Measurements from ENCODE around the gene ANKRD62.
A peak's percentile ranks its signal among the peaks of the same experiment; 100 is the strongest.
"Not testable (repeated sequence)": the region's sequence is repeated elsewhere in the genome, so short reads cannot be mapped to it uniquely, and the experiment has no call there.

Gene ANKRD62

DNA sequence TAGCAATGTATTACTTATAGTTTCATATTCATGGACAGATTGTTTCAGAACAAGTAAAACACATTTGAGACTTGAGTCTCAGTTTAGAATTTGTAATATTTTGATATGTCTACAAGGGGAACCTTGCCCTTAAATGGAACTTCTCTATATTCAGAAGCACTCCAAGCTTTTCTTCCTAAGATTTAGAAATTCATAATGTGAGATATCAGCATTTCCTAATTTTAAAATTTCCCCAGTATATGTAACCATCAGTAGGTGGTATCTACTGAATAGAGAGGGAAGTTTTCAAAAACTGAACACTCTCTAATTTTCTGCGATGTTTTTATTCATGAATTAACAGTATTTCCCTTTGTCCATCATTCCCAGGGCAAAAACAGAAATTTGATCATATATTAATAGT, 7.6 kb downstream of the ANKRD62 start:
- DNase-seq: no peak

- DNase-seq: peak; percentile 54
Measured at GRCh38 chr18:12102136-12102842, 8.6 kb downstream of the ANKRD62 start.

DNA sequence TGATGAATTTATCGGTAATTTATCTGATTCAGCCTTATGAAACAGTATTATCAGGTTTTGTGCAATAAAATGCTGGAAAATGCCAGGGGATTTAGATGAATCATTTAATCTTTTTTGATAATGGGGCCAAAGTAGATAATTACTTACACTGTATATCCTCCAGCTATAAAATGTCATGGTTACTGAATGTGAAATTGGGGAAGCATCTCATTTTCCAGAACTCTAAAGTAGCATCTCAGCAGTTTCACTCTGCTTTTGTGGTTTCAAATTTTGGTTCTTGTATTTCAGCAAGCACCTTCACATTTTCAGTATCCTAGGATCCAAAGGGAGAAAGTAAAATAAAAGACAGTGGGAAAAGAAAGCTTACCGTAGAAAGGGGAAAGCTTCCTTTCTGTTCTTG, 12.8 kb downstream of the ANKRD62 start:
- DNase-seq: no peak

DNA sequence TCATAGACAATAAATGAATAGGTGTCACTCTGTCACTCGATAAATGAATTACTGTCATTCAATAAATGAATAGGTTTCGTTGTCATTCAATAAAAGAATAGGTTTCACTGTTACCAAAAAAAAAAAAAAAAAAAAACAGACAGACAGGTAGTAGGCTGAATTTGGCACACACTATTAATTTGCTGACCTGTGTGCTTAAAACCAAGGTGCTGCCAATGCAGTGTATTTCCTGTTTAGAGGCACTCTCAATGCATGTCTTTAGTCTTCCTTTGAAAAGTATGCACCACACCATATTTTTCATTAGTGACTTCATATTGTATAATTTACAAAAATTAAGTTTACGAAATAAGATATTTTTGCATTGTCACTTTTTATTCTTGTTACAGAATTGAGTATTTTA, 16.2 kb downstream of the ANKRD62 start:
- no peak for DNase-seq

DNA sequence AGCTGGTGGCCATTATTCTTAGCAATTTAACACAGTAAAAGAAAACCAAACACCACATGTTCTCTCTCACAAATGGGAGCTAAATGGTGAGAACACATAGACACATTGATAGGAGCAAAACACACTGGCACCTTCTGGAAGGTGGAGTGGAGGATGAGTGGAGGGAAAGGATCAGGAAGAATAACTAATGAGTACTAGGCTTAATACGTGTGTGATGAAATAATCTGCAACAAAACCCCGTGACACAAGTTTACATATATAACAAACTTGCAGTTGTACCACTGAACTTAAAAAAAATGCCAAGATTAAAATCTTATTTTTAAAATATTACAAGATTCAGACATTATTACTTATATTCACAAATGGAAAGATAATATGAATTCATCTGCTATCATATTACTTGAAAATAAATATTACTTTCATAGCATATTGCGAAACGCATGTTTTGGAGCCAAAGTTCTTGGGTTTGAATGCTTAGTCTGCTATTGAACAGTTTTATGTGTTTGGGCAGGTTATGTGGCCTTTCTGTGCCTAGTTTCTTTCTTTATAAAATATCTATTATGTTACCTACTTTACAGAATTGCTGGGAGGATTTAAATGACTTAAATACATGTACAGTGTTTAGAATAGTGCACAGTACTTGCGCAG, 20.5 kb downstream of the ANKRD62 start:
- DNase-seq: no peak

DNA sequence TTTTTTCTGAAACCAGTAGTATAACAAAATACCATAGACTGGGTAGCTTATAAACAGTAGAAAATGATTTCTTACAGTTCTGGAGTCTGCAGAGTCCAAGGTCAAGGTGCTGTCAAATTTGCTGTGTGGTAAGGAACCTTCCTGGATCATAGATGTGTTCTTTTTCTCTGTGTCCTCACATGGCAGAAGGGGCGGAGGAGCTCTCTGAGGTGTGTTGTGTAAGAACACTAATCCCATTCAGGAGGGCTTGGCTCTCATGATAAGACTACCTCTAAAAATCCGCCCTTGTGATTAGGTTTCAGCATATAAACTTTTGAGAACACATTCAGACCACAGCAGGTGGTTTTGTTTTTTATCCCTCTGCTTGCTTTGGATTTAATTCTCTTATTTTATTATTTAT, 25.7 kb downstream of the ANKRD62 start:
- DNase-seq: no peak

GRCh38 chr18:12121175-12122042, 27.8 kb downstream of the ANKRD62 start:
- DNase-seq: no peak

DNA sequence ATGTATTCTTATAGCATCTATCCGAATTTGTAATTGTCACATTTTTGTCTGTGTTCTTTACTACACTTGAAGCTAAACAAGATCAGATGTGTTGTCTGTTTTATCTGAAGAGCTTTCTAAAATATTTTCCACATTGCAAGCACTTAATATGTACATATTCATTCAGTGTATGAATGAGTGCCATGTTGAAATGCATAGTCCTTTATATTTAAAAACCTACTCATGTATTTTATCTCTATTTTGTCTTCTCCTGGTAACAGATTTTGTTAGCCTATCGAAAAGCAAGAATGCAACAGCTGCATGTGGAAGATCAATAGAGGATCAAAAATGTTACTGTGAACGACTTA, 28.4 kb downstream of the ANKRD62 start:
- not testable (repeated sequence) for DNase-seq

GRCh38 chr18:12127647-12128046, 34.0 kb downstream of the ANKRD62 start:
- not testable (repeated sequence) for DNase-seq

GRCh38 chr18:12138831-12139230, 45.2 kb downstream of the ANKRD62 start:
- DNase-seq: not testable (repeated sequence)

DNA sequence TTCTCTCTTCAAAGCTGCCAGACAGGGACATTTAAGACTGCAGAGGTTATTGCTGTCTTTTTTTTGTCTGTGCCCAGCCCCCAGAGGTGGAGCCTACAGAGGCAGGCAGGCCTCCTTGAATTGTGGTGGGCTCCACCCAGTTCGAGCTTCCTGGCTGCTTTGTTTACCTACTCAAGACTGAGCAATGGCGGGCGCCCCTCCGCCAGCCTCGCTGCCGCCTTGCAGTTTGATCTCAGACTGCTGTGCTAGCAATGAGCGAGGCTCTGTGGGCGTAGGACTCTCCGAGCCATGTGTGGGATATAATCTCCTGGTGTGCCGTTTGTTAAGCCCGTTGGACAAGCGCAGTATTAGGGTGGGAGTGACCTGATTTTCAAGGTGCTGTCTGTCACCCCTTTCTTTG, 47.2 kb downstream of the ANKRD62 start:
- DNase-seq: not testable (repeated sequence)

GRCh38 chr18:12141778-12142177, 48.1 kb downstream of the ANKRD62 start:
- DNase-seq: not testable (repeated sequence)

DNA sequence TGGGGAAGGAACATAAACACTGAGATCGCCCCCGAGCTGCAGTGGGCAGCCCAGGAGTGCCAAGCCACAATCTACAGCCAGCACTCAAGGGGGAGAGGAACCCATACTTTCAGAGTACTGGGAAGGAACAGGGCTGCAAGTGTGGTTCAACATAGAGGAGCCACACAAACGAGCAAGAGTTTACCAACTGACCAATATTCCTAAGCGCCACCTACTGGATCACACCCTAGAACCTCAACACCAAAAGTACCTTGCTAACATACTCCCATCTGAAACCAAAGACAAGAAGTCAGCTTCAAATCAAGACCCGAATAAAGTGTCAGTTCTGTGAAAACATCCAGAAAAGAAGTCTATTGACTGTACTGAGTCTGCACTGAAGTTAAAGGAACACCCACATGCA, 55.8 kb downstream of the ANKRD62 start:
- DNase-seq: not testable (repeated sequence)

GRCh38 chr18:12154361-12154760, 60.7 kb downstream of the ANKRD62 start:
- DNase-seq: no peak

- no peak for DNase-seq
Measured at GRCh38 chr18:12155996-12156395, 62.4 kb downstream of the ANKRD62 start.

DNA sequence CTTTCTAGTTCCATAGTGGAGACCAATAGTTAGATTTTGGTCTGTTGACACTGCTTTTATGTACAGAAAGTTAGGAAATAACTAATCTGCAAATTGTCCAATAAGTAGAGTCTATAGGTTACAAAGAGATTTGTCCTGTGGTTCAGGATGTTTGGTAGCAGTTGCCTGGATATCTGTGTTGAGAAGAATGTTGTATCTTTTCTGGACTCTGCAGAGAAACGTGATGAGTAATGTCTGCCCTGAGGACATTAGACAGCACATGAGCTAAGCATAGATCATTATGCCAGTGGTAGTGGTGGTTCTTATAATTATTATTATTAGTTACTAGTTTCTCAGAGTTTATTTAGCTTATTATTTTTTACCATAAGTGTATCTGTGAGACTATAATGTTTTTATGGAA, 65.8 kb downstream of the ANKRD62 start:
- DNase-seq: no peak

DNA sequence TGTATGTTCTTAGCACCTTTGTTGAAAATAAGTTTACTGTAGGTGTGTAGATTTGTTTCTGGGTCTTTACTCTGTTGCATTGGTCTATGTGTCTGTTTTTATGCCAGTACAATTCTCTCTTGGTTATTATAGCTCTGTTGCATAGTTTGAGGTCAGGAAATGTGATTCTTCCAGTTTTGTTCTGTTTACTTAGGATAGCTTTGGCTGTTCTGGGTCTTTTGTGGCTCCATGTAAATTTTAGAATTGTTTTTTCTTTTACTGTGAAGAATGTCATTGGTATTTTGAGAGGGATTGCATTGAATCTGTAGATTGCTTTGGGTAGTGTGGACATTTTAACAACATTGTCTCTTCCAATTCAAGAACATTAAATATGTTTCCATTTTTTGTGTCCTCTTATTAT, 69.1 kb downstream of the ANKRD62 start:
- no peak for DNase-seq

- DNase-seq: no peak
Measured at GRCh38 chr18:12165038-12165768, 71.6 kb downstream of the ANKRD62 start.

All from NCI-H1092 (cell line).